ENCODE measurements around the gene TTLL5. TPM values are rescaled to one million over a fixed set of nuclear protein-coding genes. Genes with fewer than 3 reads are reported as not detected.

The TTLL5 gene
- total and polyA plus RNA-seq, 2 of the 4 experiments (the other 2 are of a cell fraction): 11.9 to 16.7 TPM

DNA sequence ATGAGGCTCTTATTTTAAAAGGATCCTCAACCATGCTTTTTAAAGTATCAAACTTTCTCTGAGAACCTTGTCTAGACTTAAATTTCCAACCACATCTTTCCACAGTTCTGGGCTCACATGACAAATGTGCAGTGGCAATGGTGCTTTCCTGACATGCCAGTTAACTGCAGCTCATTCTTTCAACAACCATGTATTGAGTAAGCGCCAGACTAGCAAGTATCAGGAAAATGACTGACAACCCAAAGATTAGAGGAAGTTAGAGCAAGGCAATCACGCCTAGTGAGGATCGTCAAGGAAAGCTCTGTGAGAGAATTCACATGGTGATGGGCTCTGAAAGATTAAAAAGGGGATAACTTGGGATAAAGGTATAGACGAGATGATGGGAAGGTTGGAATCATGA, 46.9 kb upstream of the TTLL5 start:
- POLR2A ChIA-PET (ENCODE audit: unreplicated experiment): no interaction called here
- Histone ChIP-seq H2BK15ac (ENCODE audit: low read depth, low read length) (no peak overlapping the region), H2BK20ac (ENCODE audit: low read depth, low read length) (no peak overlapping the region), H3K79me1 (ENCODE audit: low read depth in 1 of 2, low read length in 2 of 2) (no peaks in the 10 kb centered on the region), H4K5ac (ENCODE audit: low read depth, low read length) (no peak overlapping the region), H3K4me2 (ENCODE audit: low read depth, low read length) (no peak overlapping the region), H2BK120ac (ENCODE audit: low read depth, low read length) (no peak overlapping the region), H3K14ac (replicated peaks; ENCODE audit: low read depth, low read length) (no peak overlapping the region), H3K4me1 (ENCODE audit: control insufficient read depth, insufficient read depth, low read length) (peaks cover 2% of the 10 kb centered on the region; the same call in 1 of the 2 replicates), H4K8ac (ENCODE audit: low read depth in 2 of 2, low read length in 2 of 2) (no peak overlapping the region), H3K9me1 (ENCODE audit: insufficient read depth, low read length) (no peaks in the 10 kb centered on the region), H3K36me3 (ENCODE audit: control insufficient read depth, insufficient read depth, low read length) (no peaks in the 10 kb centered on the region), H3K27me3 (ENCODE audit: control insufficient read depth, insufficient read depth, low read length) (peaks cover 18% of the 10 kb centered on the region), H4K91ac (ENCODE audit: insufficient read depth, low read depth, low read length) (no peak overlapping the region), H2AK5ac (ENCODE audit: low read depth, low read length) (no peak overlapping the region), H2AK9ac (replicated peaks; ENCODE audit: low read depth, low read length, poor library complexity) (no peak overlapping the region), H3K9me3 (ENCODE audit: control insufficient read depth, insufficient read depth, low read length) (no peaks in the 10 kb centered on the region), H4K20me1 (ENCODE audit: insufficient read depth, low read length) (no peaks in the 10 kb centered on the region), H3K18ac (ENCODE audit: low read depth, low read length) (no peak overlapping the region), H3K23ac (ENCODE audit: low read depth, low read length) (no peak overlapping the region), H2BK5ac (ENCODE audit: low read depth, low read length, poor library complexity, severe bottlenecking) (no peak overlapping the region), H3K4ac (ENCODE audit: low read depth, low read length) (no peak overlapping the region), H2AFZ (replicated peaks; ENCODE audit: low read length, poor library complexity) (no peak overlapping the region), H3K4me3 (ENCODE audit: insufficient read depth, low read depth, low read length) (no peak overlapping the region), H3K27ac (ENCODE audit: insufficient read depth, low read length) (no peak overlapping the region), H3K56ac (ENCODE audit: extremely low read depth, insufficient read depth, low read length) (no peak overlapping the region), H3K9ac (ENCODE audit: low read depth, low read length) (no peak overlapping the region)
- in situ Hi-C loops (cut with MboI; ENCODE audit: low sequenced_read_pairs): no loop called here
- dilution Hi-C loops (cut with HindIII; ENCODE audit: low sequenced_read_pairs, unreplicated experiment): no loop called here
- ATAC-seq (ENCODE audit: low read depth) (no peak), DNase-seq (no peak)
- intact Hi-C loops (cut with micrococcal nuclease): no loop called here
- WGBS, 2 experiments (ENCODE audit: extremely low coverage in 2 of 2, insufficient read length in 1 of 2): 46% methylated on average over 4 of the region's 4 CpGs; no CpG with 5 or more reads in 1 of the 2 experiments
- CTCF ChIA-PET: no interaction called here
- no TSS peak for BruUV-seq (replicated peaks)
- TF ChIP-seq CEBPB (IDR thresholded peaks at IDR 0.05; ENCODE audit: low read depth, low read length) (no peak), BHLHE40 (IDR thresholded peaks at IDR 0.05; ENCODE audit: low read depth, low read length) (no peak), MAFK (IDR thresholded peaks at IDR 0.05; ENCODE audit: low read depth, low read length) (no peak), CHD1 (IDR thresholded peaks at IDR 0.05; ENCODE audit: low read depth, low read length) (no peak), POLR2A (IDR thresholded peaks at IDR 0.05; ENCODE audit: low read depth, low read length) (no peak), MAZ (IDR thresholded peaks at IDR 0.05; ENCODE audit: borderline replicate concordance, low read depth, low read length) (no peak), RFX5 (IDR thresholded peaks at IDR 0.05; ENCODE audit: low read depth, low read length) (no peak), FOS (IDR thresholded peaks at IDR 0.05; ENCODE audit: low read depth, low read length) (no peak), MXI1 (IDR thresholded peaks at IDR 0.05; ENCODE audit: borderline replicate concordance, low read depth, low read length) (no peak), SMC3 (IDR thresholded peaks at IDR 0.05; ENCODE audit: low read depth, low read length) (no peak), NFE2L2 (IDR thresholded peaks at IDR 0.05; ENCODE audit: low read depth, low read length) (no peak), RCOR1 (IDR thresholded peaks at IDR 0.05; ENCODE audit: insufficient replicate concordance, low read length) (no peak), RAD21 (IDR thresholded peaks at IDR 0.05; ENCODE audit: low read length) (no peak)
- TF ChIP-seq, protein P1, sequence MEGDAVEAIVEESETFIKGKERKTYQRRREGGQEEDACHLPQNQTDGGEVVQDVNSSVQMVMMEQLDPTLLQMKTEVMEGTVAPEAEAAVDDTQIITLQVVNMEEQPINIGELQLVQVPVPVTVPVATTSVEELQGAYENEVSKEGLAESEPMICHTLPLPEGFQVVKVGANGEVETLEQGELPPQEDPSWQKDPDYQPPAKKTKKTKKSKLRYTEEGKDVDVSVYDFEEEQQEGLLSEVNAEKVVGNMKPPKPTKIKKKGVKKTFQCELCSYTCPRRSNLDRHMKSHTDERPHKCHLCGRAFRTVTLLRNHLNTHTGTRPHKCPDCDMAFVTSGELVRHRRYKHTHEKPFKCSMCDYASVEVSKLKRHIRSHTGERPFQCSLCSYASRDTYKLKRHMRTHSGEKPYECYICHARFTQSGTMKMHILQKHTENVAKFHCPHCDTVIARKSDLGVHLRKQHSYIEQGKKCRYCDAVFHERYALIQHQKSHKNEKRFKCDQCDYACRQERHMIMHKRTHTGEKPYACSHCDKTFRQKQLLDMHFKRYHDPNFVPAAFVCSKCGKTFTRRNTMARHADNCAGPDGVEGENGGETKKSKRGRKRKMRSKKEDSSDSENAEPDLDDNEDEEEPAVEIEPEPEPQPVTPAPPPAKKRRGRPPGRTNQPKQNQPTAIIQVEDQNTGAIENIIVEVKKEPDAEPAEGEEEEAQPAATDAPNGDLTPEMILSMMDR (conservative IDR thresholded peaks at IDR 0.05; ENCODE audit: low read depth, low read length): no peak
- TF ChIP-seq, protein P2, sequence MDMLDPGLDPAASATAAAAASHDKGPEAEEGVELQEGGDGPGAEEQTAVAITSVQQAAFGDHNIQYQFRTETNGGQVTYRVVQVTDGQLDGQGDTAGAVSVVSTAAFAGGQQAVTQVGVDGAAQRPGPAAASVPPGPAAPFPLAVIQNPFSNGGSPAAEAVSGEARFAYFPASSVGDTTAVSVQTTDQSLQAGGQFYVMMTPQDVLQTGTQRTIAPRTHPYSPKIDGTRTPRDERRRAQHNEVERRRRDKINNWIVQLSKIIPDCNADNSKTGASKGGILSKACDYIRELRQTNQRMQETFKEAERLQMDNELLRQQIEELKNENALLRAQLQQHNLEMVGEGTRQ (IDR thresholded peaks at IDR 0.05; ENCODE audit: low read depth, low read length): no peak
- TF ChIP-seq, protein P3, sequence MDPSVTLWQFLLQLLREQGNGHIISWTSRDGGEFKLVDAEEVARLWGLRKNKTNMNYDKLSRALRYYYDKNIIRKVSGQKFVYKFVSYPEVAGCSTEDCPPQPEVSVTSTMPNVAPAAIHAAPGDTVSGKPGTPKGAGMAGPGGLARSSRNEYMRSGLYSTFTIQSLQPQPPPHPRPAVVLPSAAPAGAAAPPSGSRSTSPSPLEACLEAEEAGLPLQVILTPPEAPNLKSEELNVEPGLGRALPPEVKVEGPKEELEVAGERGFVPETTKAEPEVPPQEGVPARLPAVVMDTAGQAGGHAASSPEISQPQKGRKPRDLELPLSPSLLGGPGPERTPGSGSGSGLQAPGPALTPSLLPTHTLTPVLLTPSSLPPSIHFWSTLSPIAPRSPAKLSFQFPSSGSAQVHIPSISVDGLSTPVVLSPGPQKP (IDR thresholded peaks at IDR 0.05; ENCODE audit: borderline replicate concordance, low read depth, low read length): no peak
